NCI-H2107 treated with DMSO at 0.1 percent for 48 hours (cell line): Measurements from ENCODE around the gene USH2A.

Source experiments
- DNase-seq: peaks from one replicate; lab custom pipeline; 2025; ENCODE audit not compliant: unreplicated experiment; lab: John Stamatoyannopoulos, UW

USH2A gene, protein sequence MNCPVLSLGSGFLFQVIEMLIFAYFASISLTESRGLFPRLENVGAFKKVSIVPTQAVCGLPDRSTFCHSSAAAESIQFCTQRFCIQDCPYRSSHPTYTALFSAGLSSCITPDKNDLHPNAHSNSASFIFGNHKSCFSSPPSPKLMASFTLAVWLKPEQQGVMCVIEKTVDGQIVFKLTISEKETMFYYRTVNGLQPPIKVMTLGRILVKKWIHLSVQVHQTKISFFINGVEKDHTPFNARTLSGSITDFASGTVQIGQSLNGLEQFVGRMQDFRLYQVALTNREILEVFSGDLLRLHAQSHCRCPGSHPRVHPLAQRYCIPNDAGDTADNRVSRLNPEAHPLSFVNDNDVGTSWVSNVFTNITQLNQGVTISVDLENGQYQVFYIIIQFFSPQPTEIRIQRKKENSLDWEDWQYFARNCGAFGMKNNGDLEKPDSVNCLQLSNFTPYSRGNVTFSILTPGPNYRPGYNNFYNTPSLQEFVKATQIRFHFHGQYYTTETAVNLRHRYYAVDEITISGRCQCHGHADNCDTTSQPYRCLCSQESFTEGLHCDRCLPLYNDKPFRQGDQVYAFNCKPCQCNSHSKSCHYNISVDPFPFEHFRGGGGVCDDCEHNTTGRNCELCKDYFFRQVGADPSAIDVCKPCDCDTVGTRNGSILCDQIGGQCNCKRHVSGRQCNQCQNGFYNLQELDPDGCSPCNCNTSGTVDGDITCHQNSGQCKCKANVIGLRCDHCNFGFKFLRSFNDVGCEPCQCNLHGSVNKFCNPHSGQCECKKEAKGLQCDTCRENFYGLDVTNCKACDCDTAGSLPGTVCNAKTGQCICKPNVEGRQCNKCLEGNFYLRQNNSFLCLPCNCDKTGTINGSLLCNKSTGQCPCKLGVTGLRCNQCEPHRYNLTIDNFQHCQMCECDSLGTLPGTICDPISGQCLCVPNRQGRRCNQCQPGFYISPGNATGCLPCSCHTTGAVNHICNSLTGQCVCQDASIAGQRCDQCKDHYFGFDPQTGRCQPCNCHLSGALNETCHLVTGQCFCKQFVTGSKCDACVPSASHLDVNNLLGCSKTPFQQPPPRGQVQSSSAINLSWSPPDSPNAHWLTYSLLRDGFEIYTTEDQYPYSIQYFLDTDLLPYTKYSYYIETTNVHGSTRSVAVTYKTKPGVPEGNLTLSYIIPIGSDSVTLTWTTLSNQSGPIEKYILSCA (N-terminal part only)

DNA sequence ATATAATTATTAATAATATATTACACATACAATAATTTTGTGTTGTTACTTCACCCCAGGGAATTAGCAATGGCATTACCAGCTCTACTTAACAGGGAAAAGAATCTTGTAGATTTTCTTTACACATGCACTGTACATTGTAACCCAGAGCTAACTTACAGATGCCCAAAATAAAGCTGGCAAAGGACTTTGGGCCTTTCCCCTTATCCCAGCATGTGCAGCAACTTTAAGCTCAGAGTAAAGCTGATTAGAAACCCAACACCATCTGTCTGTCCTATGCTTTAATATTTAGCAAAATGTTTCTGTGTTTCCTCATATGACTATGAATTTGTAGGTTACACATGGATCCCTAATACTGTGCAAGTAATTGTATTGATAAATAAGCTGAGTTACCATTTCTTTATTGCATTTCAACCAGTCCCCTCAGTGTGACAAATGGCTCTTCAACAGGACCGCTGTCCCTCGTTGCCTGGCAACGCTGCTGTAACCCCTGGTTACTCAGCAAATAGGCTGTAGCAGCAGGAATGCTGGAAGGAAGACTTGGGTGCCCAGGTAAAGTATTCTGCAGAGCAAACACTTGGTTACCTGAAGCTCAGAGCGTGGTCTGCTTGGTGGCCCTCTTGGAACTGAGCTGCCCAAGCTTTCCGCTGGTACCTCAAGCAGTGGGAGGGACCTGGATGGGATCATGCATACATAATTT is at the start of gene USH2A:
Gene USH2A (minus strand): TSS at position 628 of the 700 bp plus-strand sequence. CDS start 1,112 bp downstream, outside the sequence.
- peak; percentile 40 for DNase-seq

DNA sequence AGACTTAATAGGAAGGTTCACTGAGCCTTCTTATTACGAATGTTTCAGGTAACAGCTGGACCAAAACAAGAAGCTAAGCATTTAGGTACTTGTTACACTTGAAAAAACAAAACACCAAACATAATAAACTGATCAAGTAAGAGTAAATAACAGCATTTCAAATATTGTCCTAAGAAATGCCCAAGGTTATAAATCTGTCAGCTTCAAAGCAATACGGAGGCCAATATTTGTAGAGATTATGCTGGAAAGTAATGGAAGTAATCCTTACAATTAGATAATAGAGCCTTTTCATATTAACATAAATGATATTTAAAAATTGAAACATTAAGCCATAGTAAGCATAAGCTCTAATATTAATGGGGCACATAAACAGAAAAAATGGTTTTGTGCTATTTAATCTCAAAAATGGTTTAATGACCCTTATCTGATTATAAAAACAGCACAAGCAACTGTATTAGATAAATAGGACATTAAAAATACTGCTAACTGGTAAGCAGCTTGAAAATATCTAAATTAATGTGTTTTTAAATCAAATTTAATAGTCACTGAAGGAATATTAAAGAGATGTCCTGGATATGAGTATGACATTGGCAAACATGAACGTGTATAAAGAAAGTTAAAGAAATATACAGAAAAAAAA is 43.0 kb upstream of the USH2A start:
- DNase-seq = no peak

DNA sequence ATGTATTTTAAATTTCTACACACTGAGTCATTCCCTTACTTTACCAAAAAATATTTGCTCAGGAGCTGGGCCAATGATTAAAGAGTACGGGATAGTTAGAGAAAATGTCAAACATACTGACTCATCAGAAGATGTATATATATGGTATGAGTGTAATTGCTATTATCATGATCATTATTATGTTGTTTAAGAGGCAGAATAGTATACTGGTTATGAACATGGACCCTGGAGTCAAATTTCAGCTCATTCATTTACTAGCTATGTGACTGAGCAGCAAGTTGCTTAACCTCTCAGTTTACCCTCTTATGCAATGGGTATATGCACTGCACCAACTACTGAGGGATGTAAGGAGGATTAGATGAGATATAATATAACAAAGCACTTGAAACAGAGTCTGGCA is 41.2 kb upstream of the USH2A start:
- DNase-seq = no peak

DNA sequence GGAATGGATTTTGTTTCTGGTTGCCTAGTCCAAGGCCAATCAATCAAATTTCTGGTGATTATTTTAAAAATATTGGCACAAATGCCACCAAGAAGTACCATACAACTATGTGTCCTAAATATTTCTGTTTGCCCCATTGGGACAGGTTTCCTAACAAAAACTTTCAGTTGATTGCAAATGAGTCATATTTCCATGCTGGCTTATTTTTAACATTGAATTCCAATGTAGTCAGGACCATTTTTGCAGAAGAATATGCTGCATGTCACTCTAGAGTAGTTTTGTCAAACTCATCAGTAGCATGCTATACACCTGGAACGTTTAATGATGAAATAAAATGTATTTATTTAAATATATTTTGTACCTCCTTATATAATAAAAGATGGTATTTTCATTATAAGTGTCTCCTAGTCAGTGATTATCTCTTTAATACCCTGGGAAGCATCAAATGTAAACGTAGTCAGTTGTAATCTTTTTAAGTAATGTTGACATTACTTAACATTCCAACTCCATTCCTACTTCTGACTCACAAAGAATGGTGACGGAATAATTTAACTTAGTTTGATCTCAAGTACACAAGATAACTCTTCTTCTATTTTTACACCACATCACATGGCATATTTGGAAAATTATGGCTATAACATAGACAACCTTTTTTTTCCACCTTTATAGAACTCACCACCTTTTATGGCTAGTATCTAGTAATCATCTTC is 39.0 kb upstream of the USH2A start:
- DNase-seq = no peak

DNA sequence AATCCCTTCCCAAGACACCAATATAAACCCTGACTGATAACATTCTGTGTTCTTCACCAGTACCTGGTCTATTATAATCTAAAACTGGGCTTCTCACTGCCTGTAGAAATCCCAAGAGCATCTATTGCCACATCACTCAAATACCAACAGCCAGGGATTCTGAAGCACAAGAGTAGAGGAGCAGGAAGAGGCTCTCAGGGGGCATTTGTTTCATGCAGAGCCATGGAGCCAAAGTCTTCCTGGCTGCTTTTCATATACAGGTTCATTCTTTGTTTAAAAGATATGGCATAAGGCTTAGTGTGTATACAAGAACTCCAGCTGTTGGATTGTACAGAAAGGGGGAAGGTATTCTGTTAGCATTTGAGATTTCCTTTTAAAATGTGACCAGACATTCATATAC is 38.2 kb upstream of the USH2A start:
- DNase-seq = no peak

DNA sequence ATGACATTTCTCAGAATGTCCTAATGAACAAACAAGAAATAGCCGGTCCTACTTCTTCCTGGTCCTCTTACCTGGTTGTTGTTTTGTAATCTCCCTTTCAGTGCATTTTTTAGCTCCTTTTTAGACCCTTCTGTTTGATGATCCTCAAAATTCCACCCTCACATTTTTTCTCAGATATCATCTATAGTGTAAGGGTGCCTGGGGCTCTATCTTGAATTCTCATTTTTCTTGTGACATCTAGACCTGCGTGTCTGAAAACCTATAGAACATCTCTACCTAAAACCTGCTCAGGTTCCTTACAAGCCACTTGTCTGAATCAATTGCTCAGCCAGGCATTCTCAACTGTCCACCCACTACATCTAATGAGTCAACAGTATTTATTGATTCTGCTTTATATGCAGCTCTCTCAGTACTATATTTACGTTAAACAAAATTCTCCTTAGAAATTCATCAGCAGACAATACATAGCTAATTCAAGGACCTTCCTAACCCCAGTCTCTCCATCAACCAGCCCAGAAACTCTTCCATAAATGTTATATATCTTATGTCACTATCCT is 36.5 kb upstream of the USH2A start:
- no peak for DNase-seq

DNA sequence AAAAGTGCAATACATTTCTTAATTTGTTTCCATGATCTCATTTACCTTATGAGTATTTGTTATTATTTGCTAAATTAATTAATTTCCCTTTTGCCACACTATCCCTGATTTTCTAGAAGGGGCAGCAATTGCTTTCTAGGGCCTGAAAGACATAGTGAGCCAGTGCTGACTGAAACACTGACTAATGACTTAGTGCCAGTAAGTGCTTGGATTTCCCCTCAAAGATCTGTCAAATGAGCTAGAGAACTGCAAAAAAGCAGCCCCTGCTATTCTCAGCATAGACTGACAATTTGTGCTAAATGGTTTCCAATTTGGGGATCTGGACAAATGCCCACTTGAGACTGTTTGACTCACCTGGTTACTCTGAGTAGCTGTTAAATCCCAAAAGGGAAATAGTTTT is 35.6 kb upstream of the USH2A start:
- no peak for DNase-seq

DNA sequence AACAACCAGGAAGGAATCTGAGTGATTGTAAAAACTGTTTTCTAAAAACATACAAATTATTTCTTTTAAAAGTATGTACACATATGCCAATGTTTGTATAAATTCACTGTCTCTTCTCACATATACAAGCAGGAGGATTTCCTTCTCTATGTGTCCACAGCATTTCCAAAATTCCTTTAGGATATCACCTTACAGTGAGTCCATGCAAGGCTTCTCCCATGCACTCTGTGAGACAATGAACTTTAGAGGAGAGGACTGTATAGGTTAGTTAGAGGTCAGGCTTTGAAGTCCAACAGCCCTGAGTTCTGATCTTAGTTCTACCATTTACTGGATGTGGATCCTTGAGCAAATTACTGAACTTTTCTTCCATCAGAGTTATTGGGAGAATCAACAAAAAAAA is 34.1 kb upstream of the USH2A start:
- DNase-seq = no peak

DNA sequence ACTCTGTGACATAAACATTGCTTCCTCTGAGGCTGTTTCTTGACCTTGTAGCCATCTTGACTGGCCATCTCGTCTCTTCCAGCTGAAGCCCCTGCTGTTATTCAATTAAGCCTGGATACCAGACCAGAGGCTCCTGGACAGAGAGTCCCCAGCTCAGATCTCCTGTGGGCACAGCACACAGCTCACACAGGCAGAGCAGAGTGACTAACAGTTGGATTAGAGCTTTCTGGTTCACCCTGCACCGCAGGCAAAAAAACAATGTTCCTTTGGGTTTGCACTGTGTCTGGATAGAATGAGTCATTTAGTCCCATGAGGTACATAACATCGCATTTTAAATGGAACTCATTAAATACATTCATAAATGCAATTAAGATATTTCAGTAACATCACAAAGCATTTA is 33.4 kb upstream of the USH2A start:
- no peak for DNase-seq

DNA sequence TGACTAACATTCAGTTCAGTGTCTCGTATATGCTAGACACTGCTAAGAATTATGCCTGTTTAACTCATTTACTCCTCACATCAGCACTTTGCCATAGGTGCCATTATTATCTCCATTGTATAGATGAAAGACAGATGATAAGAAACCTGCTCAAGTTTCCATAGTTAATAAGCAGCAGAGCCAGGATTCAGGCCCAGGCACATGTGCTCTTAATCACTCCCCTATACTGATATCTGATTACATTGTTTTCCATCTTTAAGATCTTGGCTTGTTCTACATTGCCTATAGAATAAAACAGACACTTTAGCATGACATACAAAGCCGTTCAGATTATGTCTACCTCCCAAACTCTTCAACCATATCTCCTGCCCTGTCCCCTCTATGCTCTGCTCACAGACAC is 30.5 kb upstream of the USH2A start:
- no peak for DNase-seq

DNA sequence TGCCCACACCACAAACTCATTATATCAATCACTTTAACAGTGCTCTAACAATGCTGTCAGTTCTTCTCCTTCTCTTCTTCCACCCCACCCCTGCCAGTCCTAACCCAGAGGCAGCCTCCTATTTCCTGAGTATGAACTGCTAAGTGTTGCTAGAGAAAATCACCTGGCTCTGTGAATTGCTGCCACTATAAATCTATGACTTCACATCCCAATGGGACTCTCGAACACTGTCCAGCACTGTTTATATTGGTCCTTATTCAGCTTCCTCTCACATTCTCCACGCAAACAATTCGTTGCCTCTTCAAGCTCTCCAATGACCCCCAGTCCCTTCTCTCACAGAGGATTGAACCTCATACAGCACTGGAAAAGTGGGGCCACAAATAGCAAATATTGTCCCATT is 27.0 kb upstream of the USH2A start:
- no peak for DNase-seq

DNA sequence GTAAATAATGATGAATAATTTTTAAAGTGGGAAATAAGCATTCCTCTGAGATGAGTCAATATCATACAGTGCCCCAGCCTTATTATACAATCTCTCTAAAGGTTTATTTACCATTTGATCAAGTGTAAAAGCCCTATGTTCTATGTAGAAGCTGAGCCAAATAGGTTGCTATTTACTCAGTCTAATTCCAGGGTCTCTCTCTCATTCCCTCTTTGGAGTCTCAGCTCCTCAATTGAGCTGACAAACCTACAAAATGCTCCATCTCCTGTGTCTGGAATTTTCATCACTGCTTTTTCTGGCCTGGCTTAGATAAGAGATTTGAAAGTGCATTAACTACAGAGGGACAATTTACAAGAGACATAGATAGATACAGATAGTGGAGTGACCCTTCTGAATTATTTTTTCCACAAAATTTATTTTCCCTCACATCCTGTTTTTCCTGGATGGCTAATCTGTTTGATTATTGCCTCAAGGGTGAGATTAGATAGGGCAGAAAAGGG is 24.8 kb upstream of the USH2A start:
- DNase-seq = no peak

DNA sequence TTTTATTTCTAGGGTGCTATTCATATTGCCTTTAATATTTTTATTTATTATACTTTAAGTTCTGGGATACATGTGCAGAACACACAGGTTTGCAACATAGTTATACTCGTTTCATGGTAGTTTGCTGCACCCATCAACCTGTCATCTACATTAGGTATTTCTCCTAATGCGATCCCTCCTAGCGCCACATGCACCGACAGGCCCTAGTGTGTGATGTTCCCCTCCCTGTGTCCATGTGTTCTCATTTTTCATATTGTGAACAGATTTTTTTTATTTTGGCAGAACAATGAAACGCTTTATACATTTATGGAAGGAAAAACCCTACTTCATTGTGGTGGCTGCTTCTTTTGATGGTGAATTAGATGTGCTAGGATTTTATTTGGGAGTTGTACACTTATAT is 14.4 kb upstream of the USH2A start:
- DNase-seq = no peak

DNA sequence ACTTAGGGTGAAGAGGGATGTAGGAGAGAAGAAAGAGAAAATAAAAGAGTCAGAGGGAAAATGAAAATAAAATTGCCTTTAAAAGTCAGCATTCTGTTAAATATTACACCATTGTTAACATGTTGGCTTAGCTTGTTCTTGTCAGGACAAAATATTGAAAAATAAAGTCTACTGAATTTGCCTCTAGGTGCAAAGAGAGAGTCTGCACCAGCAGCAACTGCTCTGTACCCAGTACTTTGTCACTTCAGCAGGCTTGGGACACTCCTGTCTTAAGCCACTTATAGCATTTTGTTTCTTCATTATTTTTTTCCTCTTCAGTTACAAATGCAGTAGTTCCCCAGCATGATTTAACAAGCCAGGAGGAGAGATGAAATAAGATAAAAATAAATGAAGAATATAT is 11.0 kb upstream of the USH2A start:
- no peak for DNase-seq

DNA sequence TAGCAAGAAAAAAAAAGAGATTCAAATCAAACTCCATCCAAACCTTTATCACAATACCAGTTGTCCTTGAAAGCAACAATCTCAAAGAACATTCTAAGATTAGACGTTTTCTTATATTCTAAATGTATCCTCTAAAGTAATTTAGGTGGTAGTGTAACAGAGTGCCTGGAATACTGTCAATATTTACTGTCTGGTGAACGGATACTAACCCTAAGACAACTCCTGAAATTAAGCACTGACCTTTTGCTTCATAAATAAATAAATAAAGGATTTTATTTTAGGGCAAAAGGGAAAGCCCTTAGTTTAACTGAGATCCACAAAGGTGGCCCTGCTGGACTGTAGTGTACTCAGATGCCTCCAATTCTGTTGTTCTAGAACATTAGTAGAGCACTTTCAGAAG is 9.9 kb upstream of the USH2A start:
- DNase-seq = no peak

DNA sequence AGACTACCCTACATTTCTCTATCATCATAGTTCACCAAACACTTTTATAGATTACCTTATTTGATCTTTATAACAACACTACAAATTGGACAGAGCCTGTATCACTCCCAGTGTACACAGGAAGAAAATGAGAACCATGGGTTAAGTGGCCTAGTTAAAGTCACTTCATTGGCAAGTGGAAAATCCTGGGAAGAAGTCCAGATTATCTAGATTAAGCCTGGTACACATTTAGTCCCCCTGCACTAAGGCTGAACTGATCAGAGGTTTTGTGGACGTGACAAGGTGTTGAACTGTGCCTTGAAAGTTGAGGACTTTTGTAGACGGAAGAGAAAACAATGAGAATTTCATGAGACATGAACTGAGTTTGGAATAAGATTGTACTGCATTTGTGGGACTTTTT is 7.5 kb upstream of the USH2A start:
- peak; percentile 51 for DNase-seq

DNA sequence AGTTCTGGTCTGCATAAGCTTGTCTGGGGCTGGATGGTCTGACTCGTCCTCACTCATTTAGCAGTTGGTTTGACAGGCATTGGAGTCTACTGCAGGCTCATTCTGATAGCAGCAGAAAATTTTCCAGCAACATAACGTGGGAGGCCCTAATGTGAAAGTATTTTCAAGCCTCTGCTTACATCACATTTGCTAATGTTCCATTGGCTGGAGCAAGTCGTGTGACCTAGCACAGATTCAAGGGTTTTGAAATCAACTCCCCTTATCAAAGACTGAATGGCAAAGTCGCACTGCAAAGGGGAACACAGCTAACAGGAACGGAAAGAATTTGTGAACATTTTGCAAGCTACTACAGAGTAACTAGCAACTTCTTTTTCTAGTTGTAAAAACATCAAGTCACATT is 2.3 kb upstream of the USH2A start:
- no peak for DNase-seq

DNA sequence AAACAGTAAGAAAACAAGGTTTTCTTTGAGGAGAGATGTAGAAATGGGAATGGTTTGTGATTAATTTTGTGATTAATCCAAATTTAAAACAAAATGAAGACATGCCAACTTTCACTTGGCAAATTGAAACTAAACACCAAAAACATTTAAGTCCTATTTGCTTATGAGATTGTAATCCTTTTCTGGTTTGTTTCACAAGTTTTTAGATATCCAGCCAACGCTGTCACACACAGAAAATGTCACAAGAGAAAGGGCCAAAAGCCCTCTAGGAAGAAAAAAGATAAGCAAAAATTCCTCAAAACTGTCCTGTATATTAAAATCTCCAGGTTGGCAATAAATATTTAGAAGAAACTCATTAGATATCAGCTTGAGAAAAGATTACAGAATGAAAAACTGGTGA is 2.5 kb downstream of the USH2A start:
- no peak for DNase-seq

DNA sequence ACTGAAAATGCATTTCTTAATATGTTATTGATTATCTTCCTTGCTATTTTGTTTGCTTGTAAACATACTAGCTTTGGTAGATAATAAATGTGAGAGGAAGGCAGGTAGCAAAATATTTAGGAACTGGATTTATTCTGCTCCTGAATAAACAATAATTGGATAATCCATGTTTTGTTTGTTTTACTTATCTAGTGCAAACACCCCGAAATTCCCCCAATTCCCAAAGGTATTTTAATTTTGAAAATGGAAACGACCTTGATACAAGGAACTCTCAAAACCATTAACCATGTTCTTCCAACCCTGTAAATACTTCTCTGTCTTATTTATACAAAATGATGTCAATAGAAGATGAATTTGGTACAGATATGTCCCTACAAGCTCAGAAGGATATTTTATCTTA is 3.0 kb downstream of the USH2A start:
- no peak for DNase-seq
